ENCODE measurements around the gene ATP1A3.
A peak's percentile ranks its signal among the peaks of the same experiment; 100 is the strongest.
"Not testable (repeated sequence)": the region's sequence is repeated elsewhere in the genome, so short reads cannot be mapped to it uniquely, and the experiment has no call there.

ATP1A3 gene

GRCh38 chr19:42010245-42011126, 16.5 kb upstream of the ATP1A3 start:
- DNase-seq: no peak

GRCh38 chr19:42006569-42006968, 12.5 kb upstream of the ATP1A3 start:
- DNase-seq: no peak

- no peak for DNase-seq
Observed at GRCh38 chr19:42005504-42005903, 11.5 kb upstream of the ATP1A3 start.

- DNase-seq: no peak
Observed at GRCh38 chr19:42003506-42004294, 9.7 kb upstream of the ATP1A3 start.

- DNase-seq: no peak
Observed at GRCh38 chr19:41999878-42000208, 5.8 kb upstream of the ATP1A3 start.

- DNase-seq: no peak
Observed at GRCh38 chr19:41999071-41999877, 5.2 kb upstream of the ATP1A3 start.

GRCh38 chr19:41998246-41999020, 4.4 kb upstream of the ATP1A3 start:
- peak; percentile 18 for DNase-seq

- DNase-seq: no peak
Observed at GRCh38 chr19:41997851-41998229, 3.8 kb upstream of the ATP1A3 start.

GRCh38 chr19:41997121-41997850, 3.3 kb upstream of the ATP1A3 start:
- DNase-seq: peak; percentile 21

- no peak for DNase-seq
Observed at GRCh38 chr19:41995959-41996797, 2.1 kb upstream of the ATP1A3 start.

GRCh38 chr19:41994994-41995958, 1.2 kb upstream of the ATP1A3 start:
- no peak for DNase-seq

GRCh38 chr19:41994521-41994971, 516 bp upstream of the ATP1A3 start:
- DNase-seq: no peak

- not testable (repeated sequence) for DNase-seq
Observed at GRCh38 chr19:41991925-41992569, 2.0 kb downstream of the ATP1A3 start.

- DNase-seq: no peak
Observed at GRCh38 chr19:41991025-41991424, 3.0 kb downstream of the ATP1A3 start.

GRCh38 chr19:41990615-41991014, 3.4 kb downstream of the ATP1A3 start:
- no peak for DNase-seq

- no peak for DNase-seq
Observed at GRCh38 chr19:41990028-41990427, 4.0 kb downstream of the ATP1A3 start.

- DNase-seq: no peak
Observed at GRCh38 chr19:41988947-41989346, 5.1 kb downstream of the ATP1A3 start.

GRCh38 chr19:41987141-41987860, 6.7 kb downstream of the ATP1A3 start:
- DNase-seq: no peak

All from CD4-positive, alpha-beta T cell treated with Interleukin-21 for 1 hour (primary cell).